Fibroblast of lung (primary cell): ENCODE measurements around the gene RPRD2. TPM values are rescaled to one million over a fixed set of nuclear protein-coding genes. Genes with fewer than 3 reads are reported as not detected.

Source experiments
- DNase-seq, 2 donors: peaks; one replicate each; pipeline versions ENCODE4 v3.0.0 to v3.0.0-alpha.2; 2010; ENCODE audit warnings: low read depth in 2 of 2
- H2AFZ ChIP-seq: 2 replicates; pipeline ENCODE4 v1.5.1; 2012; ENCODE audit warnings: low read length, control low read depth, inconsistent platforms
- H3K27ac ChIP-seq: 2 replicates; pipeline ENCODE4 v1.5.1; 2011; ENCODE audit warnings: low read length, control low read depth; ENCODE audit not compliant: insufficient read depth
- H3K27me3 ChIP-seq: 2 replicates; pipeline ENCODE4 v1.5.1; 2011; ENCODE audit warnings: mild to moderate bottlenecking, low read length; ENCODE audit not compliant: control insufficient read depth, insufficient read depth
- H3K36me3 ChIP-seq: 2 replicates; pipeline ENCODE4 v1.5.1; 2011; ENCODE audit warnings: low read length; ENCODE audit not compliant: control insufficient read depth, insufficient read depth
- H3K4me1 ChIP-seq: 2 replicates; pipeline ENCODE4 v1.5.1; 2011; ENCODE audit warnings: low read length; ENCODE audit not compliant: control insufficient read depth, insufficient read depth; ENCODE audit errors: extremely low read depth
- H3K4me2 ChIP-seq: 2 replicates; pipeline ENCODE4 v1.5.1; 2011; ENCODE audit warnings: low read length, control low read depth; ENCODE audit not compliant: insufficient read depth; ENCODE audit errors: extremely low read depth
- H3K4me3 ChIP-seq, 4 experiments: fragments of 200-600 bp in 1 of 4; sonication (generic) in 1 of 4; replicated peaks in 1 of 4; 2 replicates each; pipeline ENCODE4 v1.5.1; 2011 to 2016; ENCODE audit warnings: low read length in 4 of 4, low read depth in 3 of 4, mild to moderate bottlenecking in 3 of 4, control low read depth in 2 of 4, inconsistent platforms in 1 of 4, mixed read lengths in 1 of 4; ENCODE audit not compliant: insufficient read depth in 1 of 4; ENCODE audit errors: control extremely low read depth in 1 of 4
- H3K79me2 ChIP-seq: 2 replicates; pipeline ENCODE4 v1.5.1; 2012; ENCODE audit warnings: mild to moderate bottlenecking, low read length, inconsistent platforms; ENCODE audit not compliant: control insufficient read depth, insufficient read depth
- H3K9ac ChIP-seq: 2 replicates; pipeline ENCODE4 v1.5.1; 2011; ENCODE audit warnings: mild to moderate bottlenecking, low read length, control low read depth; ENCODE audit not compliant: insufficient read depth
- H3K9me3 ChIP-seq: 2 replicates; pipeline ENCODE4 v1.5.1; 2012; ENCODE audit warnings: low read depth, low read length; ENCODE audit not compliant: control insufficient read depth, insufficient read depth
- H4K20me1 ChIP-seq: 2 replicates; pipeline ENCODE4 v1.5.1; 2011; ENCODE audit warnings: low read length; ENCODE audit not compliant: control insufficient read depth, insufficient read depth; ENCODE audit errors: extremely low read depth
- EZH2 ChIP-seq: IDR thresholded peaks from 2 replicates; pipeline ENCODE4 v1.5.1; 2012; ENCODE audit warnings: low read length, control low read depth, mild to moderate bottlenecking; ENCODE audit errors: missing control alignments
- polyA plus RNA-seq, 2 donors: library from polyadenylated mRNA; depleted of rRNA in 1 of 2; stranded (reverse) in 1 of 2; unstranded in 1 of 2; fragments of >200 nt; gene quantifications; 2 replicates each; pipeline ENCODE4 v1.2.1, GENCODE V29; 2011 to 2012; ENCODE audit warnings: missing spikeins in 1 of 2
- total RNA-seq: library from RNA; depleted of rRNA; stranded (reverse); fragments of >200 nt; gene quantifications from 2 replicates; pipeline ENCODE4 v1.2.1, GENCODE V29; 2014
- TF ChIP-seq, protein P1 (sequence below), 2 donors: IDR thresholded peaks in 1 of 2; conservative IDR thresholded peaks in 1 of 2; 1 replicate in 1 of 2; 2 replicates in 1 of 2; pipeline ENCODE4 v1.5.1; 2011 to 2012; ENCODE audit warnings: low read length in 2 of 2, control low read depth in 1 of 2, inconsistent platforms in 1 of 2, low read depth in 1 of 2, mild to moderate bottlenecking in 1 of 2

Gene RPRD2
- total and polyA plus RNA-seq, 2 donors (not counting 1 experiment from before 2014, with no cell fraction given) = 12.1 to 13.4 TPM

DNA sequence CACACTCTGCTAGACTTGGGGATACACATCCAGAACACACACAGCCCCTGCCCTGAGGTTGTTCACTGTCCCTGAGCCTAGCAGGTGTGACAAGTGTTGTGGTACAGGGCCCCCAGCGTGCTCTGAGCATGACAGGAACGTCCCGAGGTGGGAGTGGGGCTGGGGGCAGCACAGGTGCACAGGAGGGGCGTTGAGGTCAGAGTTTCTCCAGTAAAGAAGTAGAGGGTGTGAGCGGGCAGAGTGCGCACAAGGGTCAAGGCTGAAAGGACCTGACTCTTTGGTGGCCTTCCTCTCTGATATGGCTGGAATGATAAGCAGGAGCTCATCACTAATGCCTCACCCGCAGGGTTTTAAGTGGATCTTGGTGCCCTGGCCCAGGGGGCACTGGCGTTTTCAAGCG, 150.3 kb downstream of the RPRD2 start:
- H3K4me1 ChIP-seq = peaks cover 19% of the 10 kb centered on the region
- H3K36me3 ChIP-seq = peaks cover 23% of the 10 kb centered on the region
- H3K4me3 ChIP-seq = no peak overlapping the region
- no peak overlapping the region for H3K27ac ChIP-seq
- H3K79me2 ChIP-seq = peaks cover 7% of the 10 kb centered on the region
- DNase-seq = no peak
- TF ChIP-seq EZH2 = no peak
- TF ChIP-seq, protein P1, sequence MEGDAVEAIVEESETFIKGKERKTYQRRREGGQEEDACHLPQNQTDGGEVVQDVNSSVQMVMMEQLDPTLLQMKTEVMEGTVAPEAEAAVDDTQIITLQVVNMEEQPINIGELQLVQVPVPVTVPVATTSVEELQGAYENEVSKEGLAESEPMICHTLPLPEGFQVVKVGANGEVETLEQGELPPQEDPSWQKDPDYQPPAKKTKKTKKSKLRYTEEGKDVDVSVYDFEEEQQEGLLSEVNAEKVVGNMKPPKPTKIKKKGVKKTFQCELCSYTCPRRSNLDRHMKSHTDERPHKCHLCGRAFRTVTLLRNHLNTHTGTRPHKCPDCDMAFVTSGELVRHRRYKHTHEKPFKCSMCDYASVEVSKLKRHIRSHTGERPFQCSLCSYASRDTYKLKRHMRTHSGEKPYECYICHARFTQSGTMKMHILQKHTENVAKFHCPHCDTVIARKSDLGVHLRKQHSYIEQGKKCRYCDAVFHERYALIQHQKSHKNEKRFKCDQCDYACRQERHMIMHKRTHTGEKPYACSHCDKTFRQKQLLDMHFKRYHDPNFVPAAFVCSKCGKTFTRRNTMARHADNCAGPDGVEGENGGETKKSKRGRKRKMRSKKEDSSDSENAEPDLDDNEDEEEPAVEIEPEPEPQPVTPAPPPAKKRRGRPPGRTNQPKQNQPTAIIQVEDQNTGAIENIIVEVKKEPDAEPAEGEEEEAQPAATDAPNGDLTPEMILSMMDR (conservative IDR thresholded peaks at IDR 0.05 in 1 of 2, IDR thresholded peaks at IDR 0.05 in 1 of 2; ENCODE audit: low read depth in 1 of 2, low read length in 2 of 2) = no peak
- H3K9me3 ChIP-seq = no peaks in the 10 kb centered on the region
- no peaks in the 10 kb centered on the region for H3K27me3 ChIP-seq
- no peak overlapping the region for H3K4me2 ChIP-seq
- H3K9ac ChIP-seq = no peak overlapping the region
- H4K20me1 ChIP-seq = no peaks in the 10 kb centered on the region
- H2AFZ ChIP-seq = no peak overlapping the region

DNA sequence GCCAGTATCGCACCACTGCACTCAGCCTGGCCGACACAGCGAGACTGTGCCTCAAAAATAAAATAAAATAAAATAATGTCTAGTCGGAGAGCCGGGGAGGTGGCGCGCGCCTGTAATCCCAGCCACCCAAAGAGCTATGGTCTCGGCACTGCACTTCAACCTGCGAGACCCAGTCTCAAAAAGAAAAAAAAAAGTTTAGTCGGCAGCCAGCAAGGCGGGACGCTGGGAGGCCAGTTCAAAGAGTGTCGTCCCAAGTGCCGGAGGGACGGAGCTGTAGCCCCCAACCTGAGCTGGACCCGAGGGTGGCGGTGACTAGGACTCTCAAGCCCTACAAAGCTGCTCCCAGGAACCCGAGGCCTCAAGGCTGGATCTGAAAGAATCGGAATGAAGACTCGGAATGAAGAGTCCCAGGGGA, 151.0 kb downstream of the RPRD2 start:
- DNase-seq = no peak
- TF ChIP-seq, protein P1 (conservative IDR thresholded peaks at IDR 0.05 in 1 of 2, IDR thresholded peaks at IDR 0.05 in 1 of 2; ENCODE audit: low read depth in 1 of 2, low read length in 2 of 2) = no peak
- TF ChIP-seq EZH2 = no peak

DNA sequence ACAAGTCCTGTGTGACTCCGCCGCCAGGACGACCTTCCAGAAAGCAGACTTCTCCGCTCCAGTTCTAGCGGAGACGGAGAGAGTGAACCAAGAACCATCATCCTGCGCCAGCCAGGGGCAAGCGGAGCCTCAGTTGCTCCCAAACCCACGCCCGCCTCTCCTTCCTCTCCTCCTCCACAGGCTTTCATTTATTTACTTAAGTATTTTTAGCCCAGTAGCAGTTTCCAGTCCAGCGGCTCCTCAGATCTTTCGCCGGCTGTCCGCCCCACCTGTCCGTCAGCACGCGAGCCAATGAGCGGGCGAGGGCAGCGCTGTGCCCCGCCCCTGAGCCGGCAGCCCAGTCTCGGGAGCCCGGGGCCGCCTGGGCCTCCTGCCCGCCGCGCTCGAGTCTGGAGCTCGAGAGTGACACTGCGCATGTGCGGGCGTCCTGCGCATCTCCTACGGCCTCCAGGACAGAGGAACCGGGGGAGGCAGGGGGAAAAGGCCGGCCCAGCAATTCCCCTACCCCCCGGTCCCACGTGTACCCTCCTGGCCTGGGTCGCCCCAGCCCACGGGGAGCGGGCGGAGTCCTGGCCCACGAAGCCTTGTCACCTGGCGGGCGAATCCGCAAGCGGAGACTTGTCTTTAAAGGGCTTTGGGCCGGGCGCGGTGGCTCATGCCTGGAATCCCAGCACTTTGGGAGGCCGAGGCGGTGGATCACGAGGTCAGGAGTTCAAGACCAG, 151.5 kb downstream of the RPRD2 start, which contains the start of gene FALEC:
FALEC (plus strand) TSS at position 425 of the 722 bp plus-strand sequence.
- peak within 1 kb of the TSS; percentile 53 to 73 (median 62) for H3K4me3 ChIP-seq
- H3K9me3 ChIP-seq = no peaks in the 10 kb centered on the region
- no peaks in the 10 kb centered on the region for H3K79me2 ChIP-seq
- no peaks in the 10 kb centered on the region for H3K27me3 ChIP-seq
- TF ChIP-seq, protein P1 (conservative IDR thresholded peaks at IDR 0.05 in 1 of 2, IDR thresholded peaks at IDR 0.05 in 1 of 2; ENCODE audit: low read depth in 1 of 2, low read length in 2 of 2) = no peak
- no peak for TF ChIP-seq EZH2
- peak within 1 kb of the TSS; percentile 84 for H2AFZ ChIP-seq
- peak within 1 kb of the TSS; percentile 72 for H3K9ac ChIP-seq
- peak within 1 kb of the TSS; percentile 60 for H3K27ac ChIP-seq
- DNase-seq = peak; percentile 94 to 95
- H3K36me3 ChIP-seq = peaks cover 15% of the 10 kb centered on the region
- H3K4me2 ChIP-seq = peak within 1 kb of the TSS; percentile 98
- no peaks in the 10 kb centered on the region for H4K20me1 ChIP-seq
- H3K4me1 ChIP-seq = peaks cover 17% of the 10 kb centered on the region

More for the DNA sequence above, 151.0 kb downstream of the RPRD2 start:
- Histone ChIP-seq H3K79me2 (peaks cover under 1% of the 10 kb centered on the region), H3K4me1 (peaks cover 17% of the 10 kb centered on the region), H3K27me3 (no peaks in the 10 kb centered on the region), H3K9ac (peak overlapping the region; percentile 17), H3K9me3 (no peaks in the 10 kb centered on the region), H3K4me3 (peak overlapping the region; percentile 52 to 73 (median 62)), H2AFZ (peak overlapping the region; percentile 84), H4K20me1 (no peaks in the 10 kb centered on the region), H3K36me3 (peaks cover 19% of the 10 kb centered on the region), H3K27ac (peak overlapping the region; percentile 60), H3K4me2 (peak overlapping the region; percentile 98)
